ENCODE measurements around the gene NRAP.

The NRAP gene

GRCh38 chr10:113557903-113558321 is 105.9 kb downstream of the NRAP start:
- no peak for ATAC-seq

- no peak for ATAC-seq
These were observed 106.4 kb downstream of the NRAP start for GRCh38 chr10:113557424-113557862.

- no peak for ATAC-seq
These were observed 108.1 kb downstream of the NRAP start for GRCh38 chr10:113555751-113556150.

GRCh38 chr10:113555245-113555644 is 108.6 kb downstream of the NRAP start:
- ATAC-seq: no peak

GRCh38 chr10:113554214-113554613 is 109.6 kb downstream of the NRAP start:
- ATAC-seq: no peak

GRCh38 chr10:113553149-113553548 is 110.7 kb downstream of the NRAP start:
- no peak for ATAC-seq

GRCh38 chr10:113552701-113553100 is 111.1 kb downstream of the NRAP start, which contains the start of gene HABP2:
Gene HABP2 (plus strand): TSS chr10:113553053. CDS start chr10:113553122, 69 bp downstream.
- ATAC-seq: no peak

- no peak for ATAC-seq
These were observed 111.8 kb downstream of the NRAP start for GRCh38 chr10:113552014-113552413.

- no peak for ATAC-seq
These were observed 113.5 kb downstream of the NRAP start for GRCh38 chr10:113550365-113550764.

GRCh38 chr10:113549856-113550255 is 114.0 kb downstream of the NRAP start:
- no peak for ATAC-seq

GRCh38 chr10:113547426-113547825 is 116.4 kb downstream of the NRAP start:
- no peak for ATAC-seq

GRCh38 chr10:113544392-113544791 is 119.4 kb downstream of the NRAP start:
- ATAC-seq: no peak

- ATAC-seq: no peak
These were observed 120.5 kb downstream of the NRAP start for GRCh38 chr10:113543107-113543955.

- ATAC-seq: no peak
These were observed 122.3 kb downstream of the NRAP start for GRCh38 chr10:113541549-113541927.

GRCh38 chr10:113540845-113541548 is 122.8 kb downstream of the NRAP start:
- no peak for ATAC-seq

- ATAC-seq: no peak
These were observed 124.1 kb downstream of the NRAP start for GRCh38 chr10:113539789-113540188.

Measured in activated CD4-positive, CD25-positive, alpha-beta regulatory T cell treated with anti-CD3 and anti-CD28 coated beads, Interleukin-2, amount 50 U/mL, for 24 hours (primary cell).